Endothelial cell of umbilical vein (primary cell): ENCODE measurements around the gene DGUOK. TPM values are rescaled to one million over a fixed set of nuclear protein-coding genes. Genes with fewer than 3 reads are reported as not detected.

Source experiments
- BruUV-seq: library from RNA; stranded (reverse); fragments of 400-500 nt; replicated peaks from 2 replicates; lab custom pipeline; 2021; lab: Mats Ljungman, UMichigan
- CTCF ChIA-PET: fragments of 300-600, 350-600 bp; sonication (Branson Sonifier 250); formaldehyde crosslinking; loops from one replicate; lab custom pipeline; 2021; ENCODE audit warnings: antibody characterized with exemption, inconsistent platforms; lab: Charles Lee
- POLR2A ChIA-PET: fragments of 300-600, 350-600 bp; sonication (Branson Sonifier 250); formaldehyde crosslinking; loops from one replicate; lab custom pipeline; 2021; ENCODE audit warnings: antibody characterized with exemption, inconsistent platforms; lab: Charles Lee
- DNase-seq: peaks from one replicate; pipeline ENCODE4 v3.0.0-alpha.2; 2011; ENCODE audit warnings: low read depth, low spot score
- FAIRE-seq: peaks from 2 replicates; lab custom pipeline; 2011; peaks lifted over from hg19 to GRCh38; lab: Jason Lieb, UNC
- H2AFZ ChIP-seq: 2 replicates; pipeline ENCODE4 v1.6.0; 2012; ENCODE audit warnings: low read depth, low read length, control low read depth, inconsistent platforms
- H3K27ac ChIP-seq: 2 replicates; pipeline ENCODE4 v1.5.1; 2011; ENCODE audit warnings: low read depth, mild to moderate bottlenecking, control low read depth, low read length, moderate library complexity; ENCODE audit not compliant: insufficient read depth
- H3K27me3 ChIP-seq, 2 experiments: 2 replicates each; pipeline versions ENCODE4 v1.6.0 to v1.6.1; 2011; ENCODE audit warnings: low read length in 2 of 2, mixed read lengths in 1 of 2; ENCODE audit not compliant: control insufficient read depth in 2 of 2, insufficient read depth in 2 of 2
- H3K36me3 ChIP-seq, 2 experiments: 2 replicates in 1 of 2; 3 replicates in 1 of 2; pipeline ENCODE4 v1.5.1; 2011; ENCODE audit warnings: low read length in 2 of 2, mild to moderate bottlenecking in 1 of 2, moderate library complexity in 1 of 2; ENCODE audit not compliant: control insufficient read depth in 2 of 2, insufficient read depth in 2 of 2; ENCODE audit errors: extremely low read depth in 1 of 2
- H3K4me1 ChIP-seq: 3 replicates; pipeline ENCODE4 v1.5.1; 2011; ENCODE audit warnings: mild to moderate bottlenecking, low read length; ENCODE audit not compliant: control insufficient read depth, insufficient read depth; ENCODE audit errors: extremely low read depth
- H3K4me2 ChIP-seq: 2 replicates; pipeline ENCODE4 v1.6.1; 2011; ENCODE audit warnings: low read length, control low read depth, mixed read lengths; ENCODE audit not compliant: insufficient read depth
- H3K4me3 ChIP-seq, 3 experiments: fragments of 200-600 bp in 1 of 3; sonication (generic), shearing (Covaris generic) in 1 of 3; replicated peaks in 1 of 3; 2 replicates each; pipeline ENCODE4 v1.5.1; 2011 to 2016; ENCODE audit warnings: control low read depth in 3 of 3, low read length in 3 of 3, mild to moderate bottlenecking in 2 of 3, inconsistent platforms in 1 of 3, low read depth in 1 of 3, moderate library complexity in 1 of 3; ENCODE audit not compliant: insufficient read depth in 1 of 3
- H3K79me2 ChIP-seq: 2 replicates; pipeline ENCODE4 v1.6.0; 2012; ENCODE audit warnings: low read length, inconsistent platforms; ENCODE audit not compliant: control insufficient read depth, insufficient read depth
- H3K9ac ChIP-seq: replicated peaks from 2 replicates; pipeline ENCODE3; 2011; ENCODE audit warnings: low read length, control low read depth; ENCODE audit not compliant: insufficient read depth; ENCODE audit errors: extremely low read depth
- H3K9me1 ChIP-seq: replicated peaks from 3 replicates; pipeline ENCODE4 v1.6.0; 2011; ENCODE audit warnings: mild to moderate bottlenecking, low read length; ENCODE audit not compliant: control insufficient read depth, insufficient read depth; ENCODE audit errors: extremely low read depth
- H3K9me3 ChIP-seq: replicated peaks from 2 replicates; pipeline ENCODE4 v1.5.1; 2012; ENCODE audit warnings: low read length, inconsistent platforms; ENCODE audit not compliant: control insufficient read depth, insufficient read depth
- H4K20me1 ChIP-seq: replicated peaks from 2 replicates; pipeline ENCODE3; 2011; ENCODE audit warnings: mild to moderate bottlenecking, low read length; ENCODE audit not compliant: control insufficient read depth, insufficient read depth; ENCODE audit errors: extremely low read depth
- CTCF ChIP-seq, 2 donors: IDR thresholded peaks; 1 replicate in 1 of 2; 2 replicates in 1 of 2; pipeline ENCODE4 v1.5.1; 2011; ENCODE audit warnings: low read length in 2 of 2, mild to moderate bottlenecking in 2 of 2, moderate library complexity in 2 of 2, control low read depth in 1 of 2, inconsistent platforms in 1 of 2, low read depth in 1 of 2; ENCODE audit not compliant: insufficient read depth in 1 of 2; ENCODE audit errors: extremely low read depth in 1 of 2
- EZH2 ChIP-seq: IDR thresholded peaks from 2 replicates; pipeline ENCODE4 v1.6.1; 2012; ENCODE audit warnings: borderline replicate concordance, low read depth, mild to moderate bottlenecking, moderate library complexity, low read length, inconsistent platforms; ENCODE audit not compliant: severe bottlenecking
- FOS ChIP-seq: IDR thresholded peaks from 2 replicates; pipeline ENCODE4 v1.6.1; 2011; ENCODE audit warnings: mild to moderate bottlenecking, low read length, moderate library complexity, borderline replicate concordance; ENCODE audit not compliant: insufficient read depth
- GATA2 ChIP-seq: IDR thresholded peaks from 2 replicates; pipeline ENCODE4 v1.7.0; 2011; ENCODE audit warnings: low read depth, mild to moderate bottlenecking, moderate library complexity, mixed read lengths, low read length; ENCODE audit not compliant: insufficient read length, insufficient read depth
- JUN ChIP-seq: IDR thresholded peaks from 2 replicates; pipeline ENCODE4 v1.6.1; 2011; ENCODE audit warnings: borderline replicate concordance, low read depth; ENCODE audit not compliant: insufficient read length, insufficient read depth
- MAX ChIP-seq: IDR thresholded peaks from 2 replicates; pipeline ENCODE4 v1.6.1; 2011; ENCODE audit not compliant: insufficient read depth, insufficient read length
- MYC ChIP-seq: IDR thresholded peaks from one replicate; pipeline ENCODE4 v1.6.1; 2011; ENCODE audit warnings: mild to moderate bottlenecking, low read depth, low read length
- POLR2A ChIP-seq: IDR thresholded peaks from 2 replicates; pipeline ENCODE4 v1.6.1; 2012; ENCODE audit warnings: low read depth, mild to moderate bottlenecking, control low read depth, low read length
- POLR2AphosphoS5 ChIP-seq: IDR thresholded peaks from 2 replicates; pipeline ENCODE4 v1.6.1; 2012; ENCODE audit warnings: low read depth, mild to moderate bottlenecking, control low read depth, low read length, moderate library complexity; ENCODE audit not compliant: insufficient read depth
- dilution Hi-C: fragments of 300-500 bp; cut with MboI; formaldehyde crosslinking; loops from one replicate; pipeline ENCODE4 v1.15.0; 2019; ENCODE audit warnings: low sequenced_read_pairs; ENCODE audit not compliant: extremely low pct_ligation_motif_present
- intact Hi-C: fragments of 100-400 bp; cut with micrococcal nuclease; formaldehyde crosslinking; loops from one replicate; pipeline ENCODE4 v1.10.0; 2022
- polyA plus RNA-seq, 4 experiments: library from polyadenylated mRNA; depleted of rRNA in 3 of 4; stranded (reverse) in 3 of 4; unstranded in 1 of 4; fragments of >200 nt; gene quantifications; 2 replicates each; pipeline versions ENCODE4 v1.2.1 to v1.2.3, GENCODE V29; 2011 to 2012; ENCODE audit warnings: missing spikeins in 1 of 4
- total RNA-seq: library from RNA; stranded (reverse); gene quantifications from 2 replicates; pipeline ENCODE4 v1.2.3, GENCODE V29; 2021

DGUOK gene
- total and polyA plus RNA-seq, 2 donors (not counting 3 experiments of a cell fraction or from before 2014, with no cell fraction given), result 51.8 to 77.5 TPM

- Histone ChIP-seq H3K79me2 (no peaks in the 10 kb centered on the region), H2AFZ (no peak overlapping the region), H3K9me3 (no peaks in the 10 kb centered on the region), H3K9me1 (no peaks in the 10 kb centered on the region), H3K4me3 (no peak overlapping the region), H3K27me3 (peaks cover 5 to 6% of the 10 kb centered on the region in 2 experiments), H3K9ac (no peak overlapping the region), H3K4me1 (no peaks in the 10 kb centered on the region), H4K20me1 (no peaks in the 10 kb centered on the region), H3K36me3 (no peaks in the 10 kb centered on the region), H3K27ac (no peak overlapping the region), H3K4me2 (no peak overlapping the region)
- TF ChIP-seq POLR2A, result no peak
- TF ChIP-seq JUN, result no peak
- TF ChIP-seq POLR2AphosphoS5, result no peak
- no peak for TF ChIP-seq EZH2
- TF ChIP-seq MAX, result no peak
- no peak for TF ChIP-seq CTCF (IDR thresholded peaks at IDR 0.05; ENCODE audit: extremely low read depth in 1 of 2, insufficient read depth in 1 of 2, low read depth in 1 of 2, low read length in 2 of 2)
- TF ChIP-seq MYC, result no peak
- no peak for TF ChIP-seq GATA2
- TF ChIP-seq FOS, result no peak
- intact Hi-C loops, result no loop called here
- BruUV-seq, result no TSS peak
- ChIA-PET CTCF (interaction anchor here (0.8 to 1.3 kb wide), 2 partner anchors 14 to 35 kb away, joined by 3 read pairs; no protein-coding TSS in a partner anchor), POLR2A (no interaction called here)
- DNase-seq (no peak), FAIRE-seq (no peak)
- dilution Hi-C loops, result no loop called here
These were observed 29.5 kb upstream of the DGUOK start for GRCh38 chr2:73897240-73897583.
